NCI-H446 treated with DMSO at 0.1 percent for 48 hours (cell line): Measurements from ENCODE around the gene ATP6AP2.
A peak's percentile ranks its signal among the peaks of the same experiment; 100 is the strongest.
"Not testable (repeated sequence)": the region's sequence is repeated elsewhere in the genome, so short reads cannot be mapped to it uniquely, and the experiment has no call there.

Source experiments
- DNase-seq: peaks from one replicate; lab custom pipeline; 2025; lab: John Stamatoyannopoulos, UW

ATP6AP2 gene, protein sequence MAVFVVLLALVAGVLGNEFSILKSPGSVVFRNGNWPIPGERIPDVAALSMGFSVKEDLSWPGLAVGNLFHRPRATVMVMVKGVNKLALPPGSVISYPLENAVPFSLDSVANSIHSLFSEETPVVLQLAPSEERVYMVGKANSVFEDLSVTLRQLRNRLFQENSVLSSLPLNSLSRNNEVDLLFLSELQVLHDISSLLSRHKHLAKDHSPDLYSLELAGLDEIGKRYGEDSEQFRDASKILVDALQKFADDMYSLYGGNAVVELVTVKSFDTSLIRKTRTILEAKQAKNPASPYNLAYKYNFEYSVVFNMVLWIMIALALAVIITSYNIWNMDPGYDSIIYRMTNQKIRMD

DNA sequence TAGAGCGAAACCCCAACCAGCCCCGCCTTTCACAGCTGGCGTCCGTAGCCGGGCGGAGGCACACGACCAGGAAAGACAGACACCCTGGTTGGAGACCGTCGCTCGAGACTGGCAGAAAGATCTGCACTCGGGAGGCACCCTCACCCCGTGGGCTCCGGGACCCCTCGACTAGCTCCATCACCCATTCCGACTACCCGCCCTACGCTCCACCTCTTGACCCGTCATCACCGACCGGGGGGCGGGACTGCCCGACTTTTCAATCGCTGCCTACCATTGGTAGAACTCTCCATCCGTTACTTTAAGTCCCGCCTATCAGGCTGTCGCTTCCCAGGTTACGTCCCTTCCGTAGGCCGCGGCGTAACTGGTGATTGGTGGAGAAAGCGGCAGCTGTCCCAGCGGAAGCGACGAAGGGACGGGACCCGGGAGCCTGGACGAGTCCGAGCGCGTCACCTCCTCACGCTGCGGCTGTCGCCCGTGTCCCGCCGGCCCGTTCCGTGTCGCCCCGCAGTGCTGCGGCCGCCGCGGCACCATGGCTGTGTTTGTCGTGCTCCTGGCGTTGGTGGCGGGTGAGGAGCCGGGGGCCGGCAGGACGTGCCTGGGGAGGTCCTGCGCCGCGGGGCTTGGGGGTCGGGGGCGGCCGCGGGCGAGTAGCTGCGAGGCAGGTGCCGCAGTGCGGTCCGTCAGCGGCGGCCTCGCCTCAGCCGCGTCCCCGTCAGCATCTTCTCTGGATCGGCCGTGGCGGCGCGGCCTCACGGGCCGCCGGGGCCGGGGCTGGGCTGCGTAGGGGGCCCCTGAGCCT lies at the start of gene ATP6AP2:
ATP6AP2 (plus strand) TSS at position 434 of the 799 bp plus-strand sequence; CDS start at position 530, 96 bp downstream.
- peak; percentile 85 for DNase-seq

DNA sequence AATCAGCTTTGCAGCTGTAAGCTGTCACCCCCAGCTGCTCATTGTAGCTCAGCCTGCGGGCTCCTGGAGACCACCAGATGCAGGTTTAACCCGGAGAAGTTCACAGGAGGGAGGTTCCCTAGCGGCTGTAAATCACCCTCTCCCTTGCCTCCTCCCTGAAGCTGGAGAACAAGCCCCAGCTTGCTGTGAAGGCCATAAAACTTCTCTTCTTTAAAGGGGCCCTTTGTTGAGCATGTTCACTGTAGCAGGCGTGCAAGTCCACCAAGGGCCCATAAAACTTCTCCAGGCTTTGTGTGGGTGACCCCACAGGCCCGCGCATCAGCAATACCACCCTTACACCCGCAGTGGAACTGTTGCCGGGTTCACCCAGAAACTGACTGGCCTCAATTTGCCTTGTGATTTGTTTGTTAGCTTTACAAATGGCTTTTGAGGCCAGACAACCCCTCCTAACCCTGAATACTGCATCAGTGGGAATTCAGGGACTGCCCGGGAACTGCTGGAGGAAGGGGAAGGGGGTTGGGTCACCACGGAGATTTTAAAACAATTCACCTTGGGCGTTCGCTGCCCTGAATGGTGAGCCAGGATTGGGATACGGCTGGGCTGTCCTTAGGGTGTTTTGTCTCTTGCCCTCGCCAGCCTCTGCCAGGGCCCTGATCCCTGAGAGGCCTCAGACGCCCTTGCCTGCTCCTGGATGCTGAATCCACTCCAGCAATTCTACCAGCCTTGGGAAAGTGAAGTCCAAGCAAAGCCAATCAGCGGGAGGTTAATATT lies 49.5 kb upstream of the ATP6AP2 start:
- DNase-seq: no peak

DNA sequence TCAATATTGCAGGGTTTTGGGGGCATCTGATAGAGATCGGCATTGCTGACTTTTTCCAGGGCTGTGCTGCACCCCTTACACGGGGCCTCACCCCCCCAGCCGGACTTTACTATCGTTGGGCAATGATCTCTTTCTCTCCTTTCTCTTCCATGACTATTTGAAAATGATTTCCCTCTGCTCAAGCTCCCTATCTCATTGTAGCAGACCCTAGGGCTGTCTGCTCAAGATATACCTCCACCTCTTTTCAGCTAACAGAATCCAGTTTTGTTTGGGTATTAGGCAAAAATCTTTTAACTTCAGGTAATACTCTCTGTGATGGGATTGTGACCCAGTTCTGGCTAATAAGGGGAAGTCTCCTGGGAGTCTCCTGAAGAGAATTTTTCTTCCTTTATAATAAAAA lies 43.5 kb upstream of the ATP6AP2 start:
- no peak for DNase-seq

DNA sequence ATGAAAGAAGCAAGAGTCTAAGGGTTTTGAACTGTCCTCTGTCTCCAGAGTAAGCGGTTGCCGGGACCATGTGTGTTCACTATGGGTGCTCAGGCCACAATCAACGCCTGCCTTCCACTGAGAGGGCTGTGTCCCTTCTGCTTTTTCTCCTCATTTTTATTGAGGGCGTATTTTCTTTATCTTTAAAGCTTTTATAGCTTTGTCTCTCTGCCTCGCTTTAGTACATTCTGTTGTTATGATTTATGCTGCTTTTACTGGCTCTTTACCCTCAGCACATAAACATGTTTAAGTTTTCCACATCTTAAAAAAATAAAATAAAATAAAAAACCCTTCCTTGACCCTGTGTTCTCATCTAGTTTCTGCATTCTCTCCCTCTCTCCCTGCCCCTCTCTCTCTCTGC lies 42.4 kb upstream of the ATP6AP2 start:
- no peak for DNase-seq

DNA sequence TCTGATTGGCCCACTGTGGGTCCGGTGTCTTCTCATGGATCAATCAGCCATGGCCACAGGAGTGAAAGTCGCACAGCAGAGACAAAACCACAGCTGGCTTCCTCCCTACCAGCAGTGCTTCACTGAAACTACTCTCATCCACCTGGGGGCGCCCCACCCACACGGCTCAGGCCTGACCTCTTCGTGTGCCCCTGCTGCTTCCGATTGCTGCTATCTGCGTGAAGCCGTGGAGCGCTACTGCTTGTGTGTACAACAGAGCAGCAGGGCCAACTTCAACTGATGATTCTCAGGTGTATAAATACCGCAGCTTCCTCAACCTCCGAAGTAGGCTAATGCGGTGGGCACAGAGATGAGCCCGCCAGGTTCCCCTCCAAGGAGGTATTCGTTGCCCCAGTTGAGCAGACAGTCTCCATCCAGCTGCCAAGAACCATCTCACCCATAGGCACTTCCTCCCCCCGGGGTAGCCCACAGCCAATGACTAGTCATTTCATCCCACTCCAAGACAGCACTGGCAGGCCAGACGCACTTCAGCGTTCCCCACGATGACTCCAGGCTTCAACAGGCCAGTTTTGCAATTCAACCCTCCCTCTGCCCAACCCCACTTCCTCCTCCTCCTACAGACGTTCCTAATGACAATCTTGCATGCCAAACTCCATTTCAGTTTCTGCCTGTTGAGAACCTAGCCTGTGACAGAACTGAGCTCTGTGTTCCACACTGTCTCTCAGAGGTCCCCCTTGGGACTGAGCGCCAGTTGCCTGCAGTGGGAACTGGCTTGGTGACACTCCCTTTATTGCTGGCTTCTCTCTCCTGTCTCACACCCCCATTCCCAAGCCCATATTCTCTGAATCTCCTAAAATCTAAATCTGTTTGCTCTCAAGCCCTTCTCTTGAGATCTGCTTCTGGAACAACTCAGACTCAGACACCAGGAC lies 41.3 kb upstream of the ATP6AP2 start:
- DNase-seq: no peak

DNA sequence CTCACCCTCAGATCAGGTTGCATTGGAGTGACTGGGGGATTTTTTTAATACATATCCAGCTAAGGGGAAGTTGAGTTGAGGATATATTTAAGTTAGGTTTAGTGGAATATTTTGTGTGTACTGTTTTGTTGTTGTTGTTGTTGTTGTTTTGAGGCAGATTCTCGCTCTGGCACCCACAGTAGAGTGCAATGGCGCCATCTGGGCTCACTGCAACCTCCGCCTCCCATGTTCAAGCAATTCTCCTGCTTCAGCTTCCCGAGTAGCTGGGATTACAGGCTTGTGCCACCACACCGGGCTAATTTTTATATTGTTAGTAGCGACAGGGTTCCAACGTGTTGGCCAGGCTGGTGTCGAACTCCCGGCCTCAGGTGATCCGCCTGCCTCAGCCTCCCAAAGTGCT lies 38.6 kb upstream of the ATP6AP2 start:
- DNase-seq: no peak

DNA sequence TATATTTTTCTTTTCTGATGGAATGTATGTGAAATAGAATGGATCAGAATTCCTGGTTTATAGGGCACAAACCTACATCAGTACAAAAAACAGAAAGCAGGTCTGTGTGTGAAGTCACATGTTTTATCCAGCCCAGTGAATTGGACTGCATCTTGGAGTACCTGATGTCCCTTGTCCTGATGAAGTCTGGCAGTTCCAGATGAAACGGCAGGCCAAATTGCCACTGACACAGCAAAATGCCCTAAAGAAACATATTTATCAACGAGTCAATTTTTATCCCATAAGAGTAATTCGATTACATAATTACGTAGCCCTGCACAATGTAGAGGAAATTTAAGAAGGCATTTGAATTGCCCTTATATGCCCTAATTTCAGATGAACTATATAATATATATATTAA lies 37.8 kb upstream of the ATP6AP2 start:
- no peak for DNase-seq

DNA sequence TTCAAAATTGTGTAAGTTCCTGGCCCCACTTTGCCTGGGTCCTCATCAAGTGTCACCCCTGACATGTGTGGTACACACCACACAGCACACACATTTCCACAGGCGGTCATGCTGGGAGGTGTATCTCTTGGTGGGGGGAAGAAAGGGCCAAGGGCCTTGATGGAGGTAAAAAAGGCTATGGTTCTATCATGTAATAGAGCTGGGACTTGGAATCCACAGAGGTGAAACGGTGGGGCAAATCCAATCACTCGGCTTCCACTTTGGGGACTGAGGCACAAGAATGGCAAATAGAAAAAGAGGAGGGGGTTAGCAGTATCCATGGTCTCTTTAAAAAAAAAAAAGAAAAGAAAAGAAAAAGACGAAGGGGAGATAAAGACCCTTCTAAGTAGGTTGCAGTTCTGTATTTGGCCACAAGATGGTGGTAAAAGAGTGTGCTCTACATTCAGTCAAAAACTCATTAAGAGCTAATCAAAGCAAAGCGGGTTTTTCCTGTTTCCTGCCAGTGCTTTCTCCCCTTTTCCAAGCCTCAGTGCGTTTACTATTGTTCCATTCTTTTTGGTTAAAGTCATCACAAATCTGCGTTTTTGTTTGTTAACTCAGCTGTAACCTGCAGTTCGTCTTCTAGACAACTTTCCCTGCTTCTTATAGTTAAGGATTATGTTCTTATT lies 37.0 kb upstream of the ATP6AP2 start:
- DNase-seq: peak; percentile 33

DNA sequence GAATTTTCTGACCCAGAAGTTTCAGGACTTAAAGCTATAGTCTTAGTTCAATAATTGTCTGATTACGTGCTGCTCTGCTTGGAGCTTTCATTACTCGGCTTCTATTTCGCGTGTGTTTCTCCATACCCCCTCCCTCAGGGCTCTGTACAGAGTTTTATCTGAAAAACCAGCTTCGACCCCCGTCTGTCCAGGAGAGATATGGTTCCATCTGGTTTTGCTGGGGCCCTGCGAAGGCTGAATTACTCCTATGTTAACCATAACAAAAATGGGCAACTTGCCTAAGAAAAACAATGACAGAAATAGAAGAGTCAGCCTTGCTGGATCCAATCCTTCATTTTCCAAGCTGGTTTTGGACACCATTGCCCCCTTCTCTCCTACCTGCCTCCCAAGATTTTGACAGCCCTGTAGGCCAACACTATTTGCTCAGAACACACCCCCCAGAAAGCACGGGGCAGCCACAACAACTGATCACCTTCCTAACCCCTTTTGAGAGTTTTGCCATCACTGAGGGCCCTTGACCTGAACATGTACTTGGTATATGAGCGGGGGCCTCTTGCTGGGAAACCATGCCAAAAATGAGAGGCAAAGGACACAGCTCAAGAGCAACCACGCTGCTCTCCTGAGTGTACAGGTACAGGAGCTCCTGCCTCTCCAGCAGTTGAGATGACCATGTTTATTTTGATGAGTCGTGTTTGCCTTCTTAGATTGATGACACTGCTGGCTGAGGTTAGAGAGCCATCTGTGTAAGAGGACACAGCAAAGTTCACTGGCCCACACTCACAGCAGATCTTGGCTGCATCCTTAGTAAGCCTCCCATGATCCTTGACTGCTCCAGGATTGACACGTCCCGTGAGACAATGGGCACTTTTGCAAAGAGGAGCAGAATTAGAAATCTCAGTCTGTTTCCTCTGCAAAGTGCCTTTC lies 36.2 kb upstream of the ATP6AP2 start:
- DNase-seq: no peak

DNA sequence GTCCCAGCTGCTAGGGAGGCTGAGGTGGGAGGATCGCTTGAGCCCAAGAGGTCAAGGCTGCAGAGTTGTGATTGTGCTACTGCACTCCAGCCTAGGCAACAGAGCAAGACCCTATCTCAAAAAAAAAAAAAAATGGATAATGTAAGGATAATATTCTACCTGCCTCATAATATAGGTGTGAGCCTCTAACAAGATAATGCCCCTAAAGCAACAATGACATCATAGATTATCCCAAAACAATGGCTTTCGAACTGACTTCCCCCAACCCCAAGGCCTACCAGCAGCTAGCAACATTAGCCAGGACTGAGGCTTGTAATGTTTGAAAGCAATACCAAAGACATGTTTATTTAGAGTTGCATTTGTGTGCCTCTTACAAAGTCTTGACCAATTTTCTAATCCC lies 33.9 kb upstream of the ATP6AP2 start:
- DNase-seq: no peak

DNA sequence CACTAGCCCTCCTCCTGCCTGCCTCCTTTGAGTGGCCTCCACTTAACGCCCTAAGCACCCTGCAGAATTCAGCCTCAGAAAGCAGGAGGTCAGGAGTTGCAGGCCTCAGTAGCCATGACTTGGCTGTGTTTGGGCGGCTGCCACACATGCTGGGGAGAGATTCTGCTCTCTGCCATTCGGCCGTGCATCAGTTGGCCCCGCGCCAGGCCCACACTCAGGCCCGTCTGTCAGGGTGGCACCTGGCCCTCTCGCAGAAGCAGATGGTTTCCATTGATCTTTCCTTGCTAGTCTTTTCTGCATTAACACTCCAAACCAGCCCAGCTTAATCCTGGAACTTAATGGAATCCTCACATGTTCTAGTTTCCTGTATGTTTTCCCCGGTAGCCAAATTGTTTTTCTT lies 30.7 kb upstream of the ATP6AP2 start:
- DNase-seq: peak; percentile 68

DNA sequence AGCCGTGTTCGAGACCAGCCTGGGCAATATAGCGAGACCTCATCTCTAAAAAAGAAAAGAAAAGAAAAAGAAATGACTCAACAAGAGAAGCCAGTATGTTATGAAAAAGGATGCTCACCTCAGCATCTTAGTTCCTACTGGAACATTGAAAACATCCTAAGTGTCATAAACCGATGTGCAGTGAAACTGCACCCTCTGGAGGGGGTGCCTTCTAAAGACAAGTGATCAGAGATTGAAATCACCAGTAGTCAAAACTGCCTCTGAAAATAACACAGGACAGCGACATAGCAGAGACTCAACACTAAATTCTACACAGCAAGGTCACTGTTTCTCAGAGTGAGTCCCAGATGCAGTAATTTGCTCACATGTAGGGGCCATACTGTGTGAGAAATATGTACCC lies 28.0 kb upstream of the ATP6AP2 start:
- no peak for DNase-seq

DNA sequence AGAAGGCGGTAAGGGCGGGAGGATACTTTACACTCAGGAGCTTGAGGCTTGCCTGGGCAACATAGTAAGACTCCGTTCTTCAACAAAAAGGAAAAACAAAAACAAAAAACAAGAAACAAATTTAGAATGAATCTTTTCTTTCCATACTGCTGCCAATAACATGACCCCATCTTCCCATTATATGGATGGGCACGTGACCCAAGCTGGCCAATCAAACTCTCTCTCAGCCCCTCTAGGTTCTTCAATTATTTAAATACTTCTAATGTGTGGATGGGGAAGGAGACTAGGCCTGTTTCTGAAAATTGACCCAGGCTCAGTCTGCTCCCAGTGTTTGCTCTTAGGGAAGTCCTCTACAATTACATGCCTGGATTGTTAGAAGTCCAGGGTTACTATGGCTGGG lies 22.2 kb upstream of the ATP6AP2 start:
- DNase-seq: no peak

DNA sequence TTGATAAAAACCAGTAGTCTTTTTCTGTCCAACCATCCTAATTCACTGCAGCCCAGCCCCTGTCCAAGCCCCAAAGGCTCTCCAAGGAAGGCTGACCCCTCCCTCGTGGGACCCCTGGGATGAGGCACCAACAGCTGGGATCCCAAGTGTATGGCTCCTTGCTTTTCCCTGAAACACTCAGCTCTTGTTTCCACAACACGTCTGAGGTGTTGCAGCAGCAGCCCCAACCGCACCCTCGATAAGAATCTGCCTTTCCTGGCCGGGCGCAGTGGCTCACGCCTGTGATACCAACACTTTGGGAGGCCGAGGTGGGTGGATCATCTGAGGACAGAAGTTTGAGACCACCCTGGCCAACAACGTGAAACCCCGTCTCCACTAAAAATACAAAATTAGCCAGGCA lies 17.0 kb upstream of the ATP6AP2 start:
- no peak for DNase-seq

DNA sequence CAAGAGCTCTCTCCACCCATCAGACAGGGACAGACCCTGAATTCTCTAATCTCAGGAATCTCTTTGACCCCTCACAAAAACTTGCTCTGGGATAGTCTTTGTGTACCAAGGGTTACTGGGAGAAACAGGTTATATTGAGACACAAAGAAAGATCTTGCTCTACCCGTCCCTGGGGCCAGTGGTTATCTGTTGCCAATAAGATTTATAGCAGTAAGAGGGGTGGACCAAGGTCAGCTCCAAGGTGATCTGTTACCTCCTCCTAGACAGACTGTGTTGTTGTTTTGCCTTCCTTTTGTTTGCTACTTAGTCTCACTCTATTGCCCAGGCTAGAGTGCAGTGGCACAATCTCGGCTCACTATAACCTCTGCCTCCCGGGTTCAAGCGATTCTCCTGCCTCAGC lies 16.3 kb upstream of the ATP6AP2 start:
- no peak for DNase-seq

DNA sequence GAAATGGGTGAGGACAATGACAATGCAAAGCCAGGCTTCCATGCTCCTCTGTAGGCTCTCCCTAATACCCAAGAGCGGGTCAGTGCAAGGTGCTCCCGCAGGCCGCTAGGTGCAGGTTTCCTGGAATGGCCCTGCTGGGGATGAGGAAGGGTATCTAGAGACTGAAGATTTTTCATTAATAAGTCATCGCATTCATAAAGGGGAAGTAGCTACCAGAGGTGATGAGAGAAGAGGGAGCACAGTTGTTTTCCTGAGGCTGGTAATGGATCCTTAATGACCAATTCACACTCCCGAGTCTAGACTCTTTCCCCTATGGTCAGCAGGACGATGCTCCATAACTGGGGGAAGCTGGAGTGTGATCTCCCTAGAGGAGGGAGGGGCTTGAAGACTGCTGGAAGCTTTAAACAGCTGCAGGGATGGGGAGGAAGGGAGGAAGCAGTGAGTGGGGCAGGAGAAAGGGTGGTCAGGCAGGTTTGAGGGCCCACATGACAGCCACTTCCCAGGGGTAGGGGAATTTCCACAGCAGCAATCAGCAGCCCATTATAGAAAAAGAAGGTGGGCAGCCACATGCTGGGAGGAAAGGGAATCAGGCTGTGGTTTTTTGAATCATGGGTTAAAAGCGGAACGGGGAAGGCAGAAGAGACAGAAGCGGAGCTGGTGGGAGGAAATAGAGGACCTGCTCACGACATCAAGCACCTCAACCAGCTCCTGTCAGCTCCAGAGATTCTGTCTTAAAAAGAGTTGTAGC lies 10.2 kb upstream of the ATP6AP2 start:
- DNase-seq: no peak

DNA sequence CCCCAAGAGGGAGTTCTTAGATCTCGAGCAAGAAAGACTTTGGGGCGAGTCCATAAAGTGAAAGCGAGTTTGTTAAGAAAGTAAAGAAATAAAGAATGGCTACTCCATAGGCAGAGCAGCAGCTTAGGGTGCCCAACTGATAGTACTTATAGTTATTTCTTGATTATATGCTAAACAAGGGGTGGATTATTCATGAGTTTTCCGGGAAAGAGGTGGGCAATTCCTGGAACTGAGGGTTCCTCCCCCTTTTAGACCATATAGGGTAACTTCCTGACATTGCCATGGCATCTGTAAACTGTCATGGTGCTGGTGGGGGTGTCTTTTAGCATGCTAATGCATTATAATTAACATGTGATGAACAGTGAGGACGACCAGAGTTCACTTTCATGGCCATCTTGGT lies 9.6 kb upstream of the ATP6AP2 start:
- DNase-seq: not testable (repeated sequence)

DNA sequence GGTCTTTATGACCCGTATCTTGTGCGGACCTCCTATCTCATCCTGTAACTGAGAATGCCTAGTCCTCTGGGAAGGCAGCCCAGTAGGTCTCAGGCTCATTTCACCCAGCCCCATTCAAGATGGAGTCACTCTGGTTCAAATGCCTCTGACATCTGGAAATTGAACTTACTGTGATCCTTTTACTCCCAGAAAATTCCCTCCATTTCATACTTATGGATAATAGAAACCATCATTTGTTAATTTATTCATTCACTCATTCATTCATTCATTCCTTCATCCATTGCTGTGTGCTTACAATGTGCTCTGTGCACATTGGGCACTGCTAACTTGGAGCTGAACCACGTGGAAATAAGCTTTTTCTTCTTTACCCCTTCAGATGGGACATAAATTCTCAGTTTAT lies 9.2 kb upstream of the ATP6AP2 start:
- DNase-seq: no peak

DNA sequence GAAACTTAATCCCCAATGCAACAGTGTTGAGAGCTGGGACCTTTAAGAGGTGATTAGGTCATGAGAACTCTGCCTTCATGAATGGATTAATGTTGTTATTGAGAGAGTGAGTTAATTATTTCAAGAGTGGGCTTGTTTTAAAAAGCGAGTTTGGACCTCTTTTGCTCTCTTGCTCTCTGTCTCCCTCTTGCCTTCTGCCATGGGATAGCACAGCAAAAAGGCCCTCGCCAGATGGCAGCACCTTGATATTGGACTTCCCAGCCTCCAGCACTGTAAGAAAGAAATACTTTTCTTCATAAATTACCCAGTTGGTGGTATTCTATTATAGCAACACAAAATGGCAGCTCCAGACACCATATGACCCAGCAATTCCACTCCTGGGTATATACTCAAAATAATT lies 7.0 kb upstream of the ATP6AP2 start:
- DNase-seq: no peak
